Measurements from ENCODE around the gene STIM2. TPM values are rescaled to one million over a fixed set of nuclear protein-coding genes. Genes with fewer than 3 reads are reported as not detected.

STIM2 gene
- total RNA-seq, 1 experiment from 2014 or later, result 59.0 TPM

DNA sequence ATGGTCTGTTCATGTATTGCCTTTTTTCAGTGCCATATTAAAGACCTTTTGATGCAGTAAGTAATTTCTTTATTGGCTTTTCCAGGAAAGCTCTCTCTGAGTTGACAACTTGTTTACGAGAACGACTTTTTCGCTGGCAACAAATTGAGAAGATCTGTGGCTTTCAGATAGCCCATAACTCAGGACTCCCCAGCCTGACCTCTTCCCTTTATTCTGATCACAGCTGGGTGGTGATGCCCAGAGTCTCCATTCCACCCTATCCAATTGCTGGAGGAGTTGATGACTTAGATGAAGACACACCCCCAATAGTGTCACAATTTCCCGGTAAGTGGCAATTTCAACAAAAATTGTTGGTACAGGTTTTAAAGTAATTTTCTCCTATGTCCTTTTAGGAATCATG is 148.0 kb downstream of the STIM2 start:
- Histone ChIP-seq H3K36me3 (ENCODE audit: insufficient read depth, low read length, poor library complexity, severe bottlenecking) (peaks cover 7% of the 10 kb centered on the region), H3K4me3 (ENCODE audit: low read depth, low read length, poor library complexity, severe bottlenecking) (no peak overlapping the region), H3K4me1 (ENCODE audit: insufficient read depth, low read length, poor library complexity, severe bottlenecking) (peaks cover 52% of the 10 kb centered on the region), H3K9me3 (ENCODE audit: low read depth, low read length, poor library complexity, severe bottlenecking) (no peaks in the 10 kb centered on the region), H3K27me3 (replicated peaks; ENCODE audit: insufficient read depth, low read depth, low read length, poor library complexity) (no peaks in the 10 kb centered on the region), H3K27ac (ENCODE audit: low read depth, low read length, poor library complexity, severe bottlenecking) (no peak overlapping the region)
- no TSS peak for BruUV-seq (replicated peaks)
- TF ChIP-seq, protein P1, sequence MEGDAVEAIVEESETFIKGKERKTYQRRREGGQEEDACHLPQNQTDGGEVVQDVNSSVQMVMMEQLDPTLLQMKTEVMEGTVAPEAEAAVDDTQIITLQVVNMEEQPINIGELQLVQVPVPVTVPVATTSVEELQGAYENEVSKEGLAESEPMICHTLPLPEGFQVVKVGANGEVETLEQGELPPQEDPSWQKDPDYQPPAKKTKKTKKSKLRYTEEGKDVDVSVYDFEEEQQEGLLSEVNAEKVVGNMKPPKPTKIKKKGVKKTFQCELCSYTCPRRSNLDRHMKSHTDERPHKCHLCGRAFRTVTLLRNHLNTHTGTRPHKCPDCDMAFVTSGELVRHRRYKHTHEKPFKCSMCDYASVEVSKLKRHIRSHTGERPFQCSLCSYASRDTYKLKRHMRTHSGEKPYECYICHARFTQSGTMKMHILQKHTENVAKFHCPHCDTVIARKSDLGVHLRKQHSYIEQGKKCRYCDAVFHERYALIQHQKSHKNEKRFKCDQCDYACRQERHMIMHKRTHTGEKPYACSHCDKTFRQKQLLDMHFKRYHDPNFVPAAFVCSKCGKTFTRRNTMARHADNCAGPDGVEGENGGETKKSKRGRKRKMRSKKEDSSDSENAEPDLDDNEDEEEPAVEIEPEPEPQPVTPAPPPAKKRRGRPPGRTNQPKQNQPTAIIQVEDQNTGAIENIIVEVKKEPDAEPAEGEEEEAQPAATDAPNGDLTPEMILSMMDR (conservative IDR thresholded peaks at IDR 0.05; ENCODE audit: low read depth, low read length), result no peak
- no peak for TF ChIP-seq EZH2 (IDR thresholded peaks at IDR 0.05; ENCODE audit: borderline replicate concordance, low read depth, low read length, poor library complexity, severe bottlenecking)
- ChIA-PET CTCF (interaction anchor here (2.0 kb wide), 1 partner anchor 221 kb away, joined by 6 read pairs; no protein-coding TSS in a partner anchor), POLR2A (ENCODE audit: low non-redundant PET) (no interaction called here)
- intact Hi-C loops (cut with micrococcal nuclease; ENCODE audit: unreplicated experiment), result loop anchor here (5.0 to 10.0 kb wide), 2 partner anchors 221 to 444 kb away; no protein-coding TSS in a partner anchor
- DNase-seq (ENCODE audit: low spot score), result no peak

- POLR2A ChIA-PET (ENCODE audit: low non-redundant PET), result no interaction called here
Observed at GRCh38 chr4:27009539-27009938, 148.9 kb downstream of the STIM2 start.

DNA sequence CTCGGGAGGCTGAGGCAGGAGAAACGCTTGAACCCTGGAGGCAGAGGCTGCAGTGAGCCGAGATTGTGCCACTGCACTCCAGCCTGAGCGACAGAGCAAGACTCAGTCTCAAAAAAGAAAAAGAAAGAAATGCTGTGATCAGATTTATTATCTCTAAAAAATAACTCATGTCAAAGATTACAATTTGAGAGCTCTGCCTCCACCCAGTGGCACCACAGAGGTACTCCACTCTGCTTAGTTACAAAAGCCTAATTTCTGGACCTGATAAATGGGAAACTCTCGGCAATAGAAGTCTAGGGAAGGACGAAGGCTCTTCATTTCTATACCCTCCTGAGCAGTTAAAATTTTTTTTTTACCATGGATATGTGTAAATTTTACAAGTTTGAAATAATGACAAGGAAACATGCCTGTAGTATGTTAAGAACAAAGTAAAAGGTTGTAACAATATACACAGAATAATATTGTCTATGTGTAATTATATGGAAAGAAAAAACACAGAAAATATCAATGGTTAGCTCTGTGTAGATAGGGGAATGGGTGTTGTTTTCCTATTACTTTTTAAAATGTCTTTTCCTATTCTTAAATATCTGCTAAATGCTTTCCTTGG is 149.8 kb downstream of the STIM2 start:
- no peaks in the 10 kb centered on the region for H3K9me3 ChIP-seq (ENCODE audit: low read depth, low read length, poor library complexity, severe bottlenecking)
- H3K4me3 ChIP-seq (ENCODE audit: low read depth, low read length, poor library complexity, severe bottlenecking), result no peak overlapping the region
- TF ChIP-seq, protein P1 (conservative IDR thresholded peaks at IDR 0.05; ENCODE audit: low read depth, low read length), result peak; percentile 89
- TF ChIP-seq EZH2 (IDR thresholded peaks at IDR 0.05; ENCODE audit: borderline replicate concordance, low read depth, low read length, poor library complexity, severe bottlenecking), result no peak
- BruUV-seq (replicated peaks), result no TSS peak
- DNase-seq (ENCODE audit: low spot score), result peak; percentile 84
- H3K36me3 ChIP-seq (ENCODE audit: insufficient read depth, low read length, poor library complexity, severe bottlenecking), result peaks cover 7% of the 10 kb centered on the region
- ChIA-PET POLR2A (ENCODE audit: low non-redundant PET) (no interaction called here), CTCF (interaction anchor here (2.0 kb wide), 1 partner anchor 222 kb away, joined by 6 read pairs; no protein-coding TSS in a partner anchor)
- H3K27ac ChIP-seq (ENCODE audit: low read depth, low read length, poor library complexity, severe bottlenecking), result no peak overlapping the region
- no peaks in the 10 kb centered on the region for H3K27me3 ChIP-seq (replicated peaks; ENCODE audit: insufficient read depth, low read depth, low read length, poor library complexity)
- intact Hi-C loops (cut with micrococcal nuclease; ENCODE audit: unreplicated experiment), result loop anchor here (2.0 to 10.0 kb wide), 4 partner anchors 150 to 686 kb away; partner anchors contain the start of genes RBPJ and STIM2
- H3K4me1 ChIP-seq (ENCODE audit: insufficient read depth, low read length, poor library complexity, severe bottlenecking), result peaks cover 36% of the 10 kb centered on the region

More at GRCh38 chr4:27009539-27009938, 148.9 kb downstream of the STIM2 start:
- CTCF ChIA-PET, result interaction anchor here (2.0 kb wide), 1 partner anchor 221 kb away, joined by 6 read pairs; no protein-coding TSS in a partner anchor
- intact Hi-C loops (cut with micrococcal nuclease; ENCODE audit: unreplicated experiment), result loop anchor here (5.0 to 10.0 kb wide), 2 partner anchors 222 to 445 kb away; no protein-coding TSS in a partner anchor
- DNase-seq (ENCODE audit: low spot score), result no peak
- Histone ChIP-seq H3K4me1 (ENCODE audit: insufficient read depth, low read length, poor library complexity, severe bottlenecking) (peaks cover 45% of the 10 kb centered on the region), H3K9me3 (ENCODE audit: low read depth, low read length, poor library complexity, severe bottlenecking) (no peaks in the 10 kb centered on the region), H3K27ac (ENCODE audit: low read depth, low read length, poor library complexity, severe bottlenecking) (no peak overlapping the region), H3K36me3 (ENCODE audit: insufficient read depth, low read length, poor library complexity, severe bottlenecking) (peaks cover 7% of the 10 kb centered on the region), H3K27me3 (replicated peaks; ENCODE audit: insufficient read depth, low read depth, low read length, poor library complexity) (no peaks in the 10 kb centered on the region), H3K4me3 (ENCODE audit: low read depth, low read length, poor library complexity, severe bottlenecking) (no peak overlapping the region)
- no peak for TF ChIP-seq EZH2 (IDR thresholded peaks at IDR 0.05; ENCODE audit: borderline replicate concordance, low read depth, low read length, poor library complexity, severe bottlenecking)
- TF ChIP-seq, protein P1 (conservative IDR thresholded peaks at IDR 0.05; ENCODE audit: low read depth, low read length), result no peak
- BruUV-seq (replicated peaks), result no TSS peak
